Measurements from ENCODE around the gene FBXO15.

The FBXO15 gene

GRCh38 chr18:74060579-74060978, 87.1 kb downstream of the FBXO15 start:
- Histone ChIP-seq H3K4me1 (ENCODE audit: insufficient read depth, poor library complexity, severe bottlenecking) (no peaks in the 10 kb centered on the region), H3K27me3 (ENCODE audit: insufficient read depth, poor library complexity, severe bottlenecking) (peaks cover 27% of the 10 kb centered on the region), H3K9me3 (ENCODE audit: severe bottlenecking) (no peaks in the 10 kb centered on the region), H3K36me3 (ENCODE audit: low read depth) (no peaks in the 10 kb centered on the region), H3K4me3 (ENCODE audit: severe bottlenecking) (no peak overlapping the region), H3K27ac (ENCODE audit: poor library complexity, severe bottlenecking) (no peak overlapping the region)
- TF ChIP-seq CTCF (IDR thresholded peaks at IDR 0.05; ENCODE audit: poor library complexity, severe bottlenecking): no peak
- DNase-seq (ENCODE audit: low spot score) (no peak), ATAC-seq (ENCODE audit: low read depth) (no peak)

- Histone ChIP-seq H3K9me3 (ENCODE audit: severe bottlenecking) (no peaks in the 10 kb centered on the region), H3K4me1 (ENCODE audit: insufficient read depth, poor library complexity, severe bottlenecking) (no peaks in the 10 kb centered on the region), H3K27me3 (ENCODE audit: insufficient read depth, poor library complexity, severe bottlenecking) (peaks cover 4% of the 10 kb centered on the region), H3K36me3 (ENCODE audit: low read depth) (no peaks in the 10 kb centered on the region), H3K4me3 (ENCODE audit: severe bottlenecking) (no peak overlapping the region), H3K27ac (ENCODE audit: poor library complexity, severe bottlenecking) (no peak overlapping the region)
- TF ChIP-seq CTCF (IDR thresholded peaks at IDR 0.05; ENCODE audit: poor library complexity, severe bottlenecking): no peak
- no peak for ATAC-seq (ENCODE audit: low read depth)
- DNase-seq (ENCODE audit: low spot score): no peak
Measured at GRCh38 chr18:74050807-74051206, 96.8 kb downstream of the FBXO15 start.

- Histone ChIP-seq H3K4me3 (ENCODE audit: severe bottlenecking) (no peak overlapping the region), H3K9me3 (ENCODE audit: severe bottlenecking) (no peaks in the 10 kb centered on the region), H3K27me3 (ENCODE audit: insufficient read depth, poor library complexity, severe bottlenecking) (no peaks in the 10 kb centered on the region), H3K4me1 (ENCODE audit: insufficient read depth, poor library complexity, severe bottlenecking) (no peaks in the 10 kb centered on the region), H3K36me3 (ENCODE audit: low read depth) (no peaks in the 10 kb centered on the region), H3K27ac (ENCODE audit: poor library complexity, severe bottlenecking) (no peak overlapping the region)
- no peak for ATAC-seq (ENCODE audit: low read depth)
- TF ChIP-seq CTCF (IDR thresholded peaks at IDR 0.05; ENCODE audit: poor library complexity, severe bottlenecking): peak; percentile 28
- no peak for DNase-seq (ENCODE audit: low spot score)
Measured at GRCh38 chr18:74040459-74041332, 106.9 kb downstream of the FBXO15 start.

GRCh38 chr18:74040008-74040407, 107.6 kb downstream of the FBXO15 start:
- no peaks in the 10 kb centered on the region for H3K4me1 ChIP-seq (ENCODE audit: insufficient read depth, poor library complexity, severe bottlenecking)
- no peaks in the 10 kb centered on the region for H3K9me3 ChIP-seq (ENCODE audit: severe bottlenecking)
- ATAC-seq (ENCODE audit: low read depth) (no peak), DNase-seq (ENCODE audit: low spot score) (no peak)
- H3K27me3 ChIP-seq (ENCODE audit: insufficient read depth, poor library complexity, severe bottlenecking): no peaks in the 10 kb centered on the region
- H3K36me3 ChIP-seq (ENCODE audit: low read depth): no peaks in the 10 kb centered on the region
- no peak for TF ChIP-seq CTCF (IDR thresholded peaks at IDR 0.05; ENCODE audit: poor library complexity, severe bottlenecking)
- no peak overlapping the region for H3K27ac ChIP-seq (ENCODE audit: poor library complexity, severe bottlenecking)
- no peak overlapping the region for H3K4me3 ChIP-seq (ENCODE audit: severe bottlenecking)

- Histone ChIP-seq H3K4me3 (ENCODE audit: severe bottlenecking) (no peak overlapping the region), H3K36me3 (ENCODE audit: low read depth) (no peaks in the 10 kb centered on the region), H3K27me3 (ENCODE audit: insufficient read depth, poor library complexity, severe bottlenecking) (peaks cover 3% of the 10 kb centered on the region), H3K27ac (ENCODE audit: poor library complexity, severe bottlenecking) (no peak overlapping the region), H3K9me3 (ENCODE audit: severe bottlenecking) (no peaks in the 10 kb centered on the region), H3K4me1 (ENCODE audit: insufficient read depth, poor library complexity, severe bottlenecking) (no peaks in the 10 kb centered on the region)
- ATAC-seq (ENCODE audit: low read depth) (no peak), DNase-seq (ENCODE audit: low spot score) (no peak)
- TF ChIP-seq CTCF (IDR thresholded peaks at IDR 0.05; ENCODE audit: poor library complexity, severe bottlenecking): no peak
Measured at GRCh38 chr18:74029161-74029560, 118.5 kb downstream of the FBXO15 start.
